GM19455 (cell line): ENCODE results near the gene CCNK.

Experiments
- ATAC-seq: cut with Tn5 transposase; IDR thresholded peaks from one replicate; pipeline ENCODE4 v1.9.1; 2021; ENCODE audit not compliant: unreplicated experiment

Gene CCNK

GRCh38 chr14:99550387-99550992, 69.3 kb downstream of the CCNK start:
- no peak for ATAC-seq

DNA sequence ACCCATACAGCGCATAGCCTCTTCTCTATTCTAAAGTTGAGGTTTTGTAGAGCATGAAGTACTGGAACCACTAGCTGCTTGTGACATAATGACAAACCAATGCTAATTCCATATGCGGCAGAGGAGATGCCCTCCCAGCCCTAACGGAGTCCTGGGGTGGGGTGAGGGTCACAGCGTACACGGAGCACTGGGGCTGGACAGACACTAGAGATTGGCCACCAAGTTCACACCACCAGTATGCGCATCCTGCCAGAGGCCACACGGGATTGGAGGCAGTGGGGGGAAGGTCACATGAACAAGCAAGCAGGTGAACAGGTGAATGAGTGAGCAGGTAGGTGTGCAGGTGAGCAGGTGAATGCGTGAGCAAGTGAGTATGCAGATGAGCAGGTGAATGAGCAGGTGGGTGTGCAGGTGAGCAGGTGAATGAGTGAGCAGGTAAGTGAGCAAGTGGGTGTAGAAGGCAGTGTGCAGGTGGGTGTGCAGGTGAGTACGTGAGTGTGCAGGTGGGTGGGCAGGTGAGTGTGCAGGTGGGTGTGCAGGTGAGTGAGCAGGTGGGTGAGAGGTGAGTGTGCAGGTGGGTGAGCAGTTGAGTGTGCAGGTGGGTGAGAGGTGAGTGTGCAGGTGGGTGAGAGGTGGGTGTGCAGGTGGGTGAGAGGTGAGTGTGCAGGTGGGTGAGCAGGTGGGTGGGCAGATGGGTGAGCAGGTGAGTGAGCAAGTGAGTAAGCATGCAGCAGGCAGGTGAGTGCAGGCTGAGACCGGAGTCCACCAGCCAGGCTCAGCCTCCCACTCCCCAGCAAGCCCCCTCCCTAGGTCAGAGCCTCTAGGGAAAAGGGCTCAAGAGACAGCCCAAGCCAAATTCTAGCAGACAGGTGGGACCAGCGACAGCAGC, 70.1 kb downstream of the CCNK start:
- no peak for ATAC-seq

DNA sequence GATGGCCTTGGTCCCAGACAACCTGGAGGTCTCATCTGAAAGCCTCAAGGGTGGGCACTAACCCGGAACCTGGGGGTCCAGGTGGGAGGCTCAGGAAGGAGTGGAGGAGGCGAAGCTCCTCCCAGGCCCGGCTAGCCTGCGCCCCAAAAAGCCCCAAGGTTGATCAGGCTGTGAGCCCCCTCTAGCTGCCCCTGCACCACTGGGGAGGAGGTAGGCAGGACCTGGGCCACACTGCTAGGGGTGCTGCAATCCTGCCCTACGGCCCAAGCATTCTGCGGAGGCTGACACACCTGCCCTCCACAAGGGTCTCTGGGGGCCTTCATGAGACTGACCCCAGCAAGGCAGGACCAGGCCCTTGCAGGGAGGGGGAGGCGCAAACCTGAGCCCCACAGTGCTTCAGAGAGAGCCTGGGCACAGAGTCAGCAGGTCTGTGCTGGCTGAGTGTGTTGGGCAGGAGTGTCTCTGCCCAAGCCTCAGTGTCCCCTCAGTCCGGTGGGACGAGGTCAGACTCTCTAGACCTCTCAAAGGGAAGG, 70.9 kb downstream of the CCNK start:
- ATAC-seq = no peak

GRCh38 chr14:99552572-99553216, 71.5 kb downstream of the CCNK start:
- ATAC-seq = no peak

DNA sequence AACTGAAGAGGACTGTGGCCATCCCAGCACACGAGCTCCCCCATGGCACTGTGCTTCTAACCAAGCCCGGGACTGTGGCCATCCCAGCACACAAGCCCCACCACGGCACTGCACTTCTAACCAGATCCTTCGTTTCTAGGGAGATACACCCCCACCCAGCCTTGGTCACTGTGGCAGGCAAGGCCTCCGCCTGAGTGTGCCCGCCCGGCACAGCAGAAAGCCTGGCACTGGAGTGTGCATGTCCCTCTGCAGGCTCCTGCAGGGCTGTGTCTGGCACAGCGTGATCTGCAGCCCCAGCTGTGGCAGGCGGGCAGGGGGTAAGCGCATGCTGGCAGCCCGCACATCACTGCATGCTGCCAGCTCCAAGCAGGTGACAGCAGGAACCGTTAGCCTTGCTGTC, 73.0 kb downstream of the CCNK start:
- no peak for ATAC-seq

DNA sequence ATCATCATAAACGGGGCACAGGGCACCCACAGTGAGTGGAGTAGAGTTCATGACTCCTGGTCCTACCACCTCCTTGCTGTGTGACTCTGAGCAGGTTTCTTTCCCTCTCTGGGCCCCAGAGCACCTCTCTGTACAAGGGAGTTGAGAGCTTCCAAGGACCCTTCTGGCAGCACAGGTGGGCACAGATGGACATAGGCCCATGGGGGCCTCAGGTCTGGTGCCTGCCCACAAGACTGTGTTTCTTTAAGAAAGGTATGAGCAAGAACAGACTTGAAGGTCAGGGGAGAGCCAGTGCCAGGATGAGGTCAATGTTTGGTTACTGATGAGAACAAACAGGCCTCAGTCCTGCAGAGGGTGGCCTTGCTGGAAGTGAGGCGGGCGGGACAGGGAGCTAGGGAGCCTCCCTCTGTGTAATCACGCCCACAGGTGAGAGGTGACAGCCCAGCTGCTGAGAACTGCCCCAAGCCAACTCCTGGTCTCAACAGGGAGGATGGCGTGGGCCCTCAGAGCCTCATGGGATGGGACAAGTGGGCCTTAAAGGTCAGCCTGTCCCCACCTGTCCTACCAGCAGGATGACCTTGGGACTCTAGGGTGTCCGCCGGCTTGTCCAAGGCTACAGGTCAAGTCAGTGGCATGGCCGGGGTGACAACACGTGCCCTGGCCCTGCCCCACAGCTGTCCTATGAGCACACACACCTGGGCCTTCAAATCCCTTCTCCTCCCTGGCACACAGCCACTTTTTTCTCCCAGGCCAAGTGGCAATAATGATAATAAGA, 73.7 kb downstream of the CCNK start:
- ATAC-seq = no peak

- no peak for ATAC-seq
These were observed 75.1 kb downstream of the CCNK start for GRCh38 chr14:99556134-99556791.

GRCh38 chr14:99559286-99559990, 78.2 kb downstream of the CCNK start:
- no peak for ATAC-seq

- no peak for ATAC-seq
These were observed 79.2 kb downstream of the CCNK start for GRCh38 chr14:99560403-99560802.

DNA sequence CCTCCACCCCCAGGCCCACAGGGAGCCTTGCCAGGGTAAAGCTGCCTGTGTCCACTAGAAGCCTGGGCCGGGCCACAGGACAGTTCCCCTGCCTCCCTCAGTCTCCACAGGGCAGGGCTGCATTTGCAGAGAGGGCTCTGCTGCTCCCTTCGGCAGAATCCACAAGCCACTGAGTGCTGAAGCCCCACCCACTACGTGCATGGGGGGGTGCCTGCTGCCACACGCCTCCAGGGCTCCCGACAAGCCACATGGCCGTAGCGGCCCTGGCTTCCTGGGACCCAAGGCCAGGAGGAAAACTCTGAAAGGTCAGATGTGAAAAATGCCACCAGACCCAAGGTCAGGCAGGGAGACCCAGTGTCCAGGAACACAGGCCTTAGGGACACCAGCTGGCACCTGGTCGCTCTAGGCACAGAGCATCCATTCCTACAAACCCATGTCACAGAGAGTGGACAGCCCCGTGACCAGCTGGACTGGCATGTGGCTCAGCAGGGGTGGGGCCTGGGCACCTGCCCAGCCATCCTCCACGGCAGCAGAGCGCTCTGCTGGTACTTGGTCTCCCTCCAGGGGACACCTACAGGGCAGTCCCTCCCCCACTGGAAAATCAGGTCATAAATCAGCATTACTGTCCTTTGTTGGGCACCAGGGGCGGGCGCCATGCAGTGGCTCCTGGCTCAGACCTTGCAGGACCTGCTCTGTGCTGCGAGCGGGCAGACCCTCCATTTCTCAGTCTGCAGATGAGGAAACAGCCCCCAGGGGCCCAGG, 79.9 kb downstream of the CCNK start:
- no peak for ATAC-seq

- ATAC-seq = no peak
These were observed 80.7 kb downstream of the CCNK start for GRCh38 chr14:99561864-99562263.
